ENCODE data around the gene SLC35F1. TPM values are rescaled to one million over a fixed set of nuclear protein-coding genes. Genes with fewer than 3 reads are reported as not detected.

SLC35F1 gene
- total and polyA plus RNA-seq, 2 donors (not counting 3 experiments of a cell fraction or from before 2014, with no cell fraction given), result not detected

GRCh38 chr6:118298476-118299427 is 391.7 kb downstream of the SLC35F1 start:
- DNase-seq (ENCODE audit: low read depth, low spot score), result no peak

DNA sequence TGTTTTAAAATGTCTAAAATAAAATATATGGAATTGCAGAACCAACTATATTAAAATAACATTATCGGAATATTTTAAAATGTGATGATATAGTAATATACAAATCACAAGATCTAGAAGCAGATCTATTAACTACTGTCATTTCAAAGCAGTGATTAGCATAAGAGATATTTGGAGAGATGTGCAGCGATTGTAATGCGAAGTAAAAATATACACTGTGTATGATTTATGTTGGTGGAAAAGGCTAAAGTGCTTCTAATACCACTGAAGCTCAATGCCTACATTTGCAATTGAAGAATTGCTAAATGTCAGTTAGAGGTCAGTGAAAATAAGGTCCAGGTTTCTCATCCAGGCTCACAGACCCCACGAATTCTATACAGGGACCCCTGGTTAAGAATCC is 392.4 kb downstream of the SLC35F1 start:
- no peak overlapping the region for H3K4me3 ChIP-seq (replicated peaks in 1 of 3; ENCODE audit: insufficient read depth in 1 of 3, low read depth in 1 of 3, low read length in 3 of 3)
- no peaks in the 10 kb centered on the region for H3K9me1 ChIP-seq (replicated peaks; ENCODE audit: control insufficient read depth, extremely low read depth, insufficient read depth, low read length)
- H4K20me1 ChIP-seq (replicated peaks; ENCODE audit: control insufficient read depth, extremely low read depth, insufficient read depth, low read length), result no peaks in the 10 kb centered on the region
- no peak for DNase-seq (ENCODE audit: low read depth, low spot score)
- BruUV-seq (replicated peaks), result no TSS peak
- TF ChIP-seq, protein P1, sequence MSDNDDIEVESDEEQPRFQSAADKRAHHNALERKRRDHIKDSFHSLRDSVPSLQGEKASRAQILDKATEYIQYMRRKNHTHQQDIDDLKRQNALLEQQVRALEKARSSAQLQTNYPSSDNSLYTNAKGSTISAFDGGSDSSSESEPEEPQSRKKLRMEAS (IDR thresholded peaks at IDR 0.05; ENCODE audit: insufficient read depth, insufficient read length), result no peak
- no peak for TF ChIP-seq JUN (IDR thresholded peaks at IDR 0.05; ENCODE audit: borderline replicate concordance, insufficient read depth, insufficient read length, low read depth)
- TF ChIP-seq EZH2 (IDR thresholded peaks at IDR 0.05; ENCODE audit: borderline replicate concordance, low read depth, low read length, severe bottlenecking), result no peak
- TF ChIP-seq FOS (IDR thresholded peaks at IDR 0.05; ENCODE audit: borderline replicate concordance, insufficient read depth, low read length), result no peak
- no peak for TF ChIP-seq CTCF (IDR thresholded peaks at IDR 0.05; ENCODE audit: extremely low read depth in 1 of 2, insufficient read depth in 1 of 2, low read depth in 1 of 2, low read length in 2 of 2)
- TF ChIP-seq MYC (IDR thresholded peaks at IDR 0.05; ENCODE audit: low read depth, low read length), result no peak
- no peak for TF ChIP-seq GATA2 (IDR thresholded peaks at IDR 0.05; ENCODE audit: insufficient read depth, insufficient read length, low read depth, low read length)
- TF ChIP-seq POLR2A (IDR thresholded peaks at IDR 0.05; ENCODE audit: low read depth, low read length), result no peak
- TF ChIP-seq POLR2AphosphoS5 (IDR thresholded peaks at IDR 0.05; ENCODE audit: insufficient read depth, low read depth, low read length), result no peak
- no peaks in the 10 kb centered on the region for H3K27me3 ChIP-seq (ENCODE audit: control insufficient read depth in 2 of 2, insufficient read depth in 2 of 2, low read length in 2 of 2)
- ChIA-PET POLR2A (no interaction called here), CTCF (no interaction called here)
- intact Hi-C loops (cut with micrococcal nuclease), result no loop called here
- no peak overlapping the region for H3K9ac ChIP-seq (replicated peaks; ENCODE audit: extremely low read depth, insufficient read depth, low read length)
- H2AFZ ChIP-seq (ENCODE audit: low read depth, low read length), result no peak overlapping the region
- no peak overlapping the region for H3K4me2 ChIP-seq (ENCODE audit: insufficient read depth, low read length)
- dilution Hi-C loops (cut with MboI; ENCODE audit: extremely low pct_ligation_motif_present, low sequenced_read_pairs), result no loop called here
- H3K9me3 ChIP-seq (replicated peaks; ENCODE audit: control insufficient read depth, insufficient read depth, low read length), result no peaks in the 10 kb centered on the region
- H3K27ac ChIP-seq (ENCODE audit: insufficient read depth, low read depth, low read length), result no peak overlapping the region
- FAIRE-seq, result no peak
- no peaks in the 10 kb centered on the region for H3K79me2 ChIP-seq (ENCODE audit: control insufficient read depth, insufficient read depth, low read length)
- no peaks in the 10 kb centered on the region for H3K36me3 ChIP-seq (ENCODE audit: control insufficient read depth in 2 of 2, extremely low read depth in 1 of 2, insufficient read depth in 2 of 2, low read length in 2 of 2)
- H3K4me1 ChIP-seq (ENCODE audit: control insufficient read depth, extremely low read depth, insufficient read depth, low read length), result no peaks in the 10 kb centered on the region

More at GRCh38 chr6:118298476-118299427, 391.7 kb downstream of the SLC35F1 start:
- no peaks in the 10 kb centered on the region for H3K9me3 ChIP-seq (replicated peaks; ENCODE audit: control insufficient read depth, insufficient read depth, low read length)
- no peak overlapping the region for H3K4me3 ChIP-seq (replicated peaks in 1 of 3; ENCODE audit: insufficient read depth in 1 of 3, low read depth in 1 of 3, low read length in 3 of 3)
- H3K9me1 ChIP-seq (replicated peaks; ENCODE audit: control insufficient read depth, extremely low read depth, insufficient read depth, low read length), result no peaks in the 10 kb centered on the region
- dilution Hi-C loops (cut with MboI; ENCODE audit: extremely low pct_ligation_motif_present, low sequenced_read_pairs), result no loop called here
- no peaks in the 10 kb centered on the region for H3K27me3 ChIP-seq (ENCODE audit: control insufficient read depth in 2 of 2, insufficient read depth in 2 of 2, low read length in 2 of 2)
- H3K9ac ChIP-seq (replicated peaks; ENCODE audit: extremely low read depth, insufficient read depth, low read length), result no peak overlapping the region
- no peaks in the 10 kb centered on the region for H3K36me3 ChIP-seq (ENCODE audit: control insufficient read depth in 2 of 2, extremely low read depth in 1 of 2, insufficient read depth in 2 of 2, low read length in 2 of 2)
- H3K79me2 ChIP-seq (ENCODE audit: control insufficient read depth, insufficient read depth, low read length), result no peaks in the 10 kb centered on the region
- H4K20me1 ChIP-seq (replicated peaks; ENCODE audit: control insufficient read depth, extremely low read depth, insufficient read depth, low read length), result no peaks in the 10 kb centered on the region
- intact Hi-C loops (cut with micrococcal nuclease), result no loop called here
- no peak overlapping the region for H3K4me2 ChIP-seq (ENCODE audit: insufficient read depth, low read length)
- BruUV-seq (replicated peaks), result no TSS peak
- H2AFZ ChIP-seq (ENCODE audit: low read depth, low read length), result no peak overlapping the region
- H3K4me1 ChIP-seq (ENCODE audit: control insufficient read depth, extremely low read depth, insufficient read depth, low read length), result no peaks in the 10 kb centered on the region
- TF ChIP-seq MYC (IDR thresholded peaks at IDR 0.05; ENCODE audit: low read depth, low read length), result no peak
- TF ChIP-seq, protein P1 (IDR thresholded peaks at IDR 0.05; ENCODE audit: insufficient read depth, insufficient read length), result no peak
- ChIA-PET POLR2A (no interaction called here), CTCF (no interaction called here)
- no peak for FAIRE-seq
- no peak overlapping the region for H3K27ac ChIP-seq (ENCODE audit: insufficient read depth, low read depth, low read length)

Measured in endothelial cell of umbilical vein (primary cell).